Neural cell (in vitro differentiated cells): Measurements from ENCODE around the gene WWC1. TPM values are rescaled to one million over a fixed set of nuclear protein-coding genes. Genes with fewer than 3 reads are reported as not detected.

Experiments used
- H2AFZ ChIP-seq: fragments of 200-600, 300-800 bp; sonication (generic), shearing (Covaris generic); 2 replicates; pipeline ENCODE4 v1.6.0; 2014; ENCODE audit warnings: low read depth, mild to moderate bottlenecking, antibody characterized with exemption, low read length, moderate library complexity
- H3F3A ChIP-seq: fragments of 200-600 bp; shearing (Covaris generic); 2 replicates; pipeline ENCODE4 v1.6.1; 2016; ENCODE audit warnings: mild to moderate bottlenecking, moderate library complexity, mixed read lengths, antibody characterized with exemption, low read length; ENCODE audit not compliant: insufficient read depth, poor library complexity, severe bottlenecking
- H3K27ac ChIP-seq: fragments of 200-600, 300-800 bp; sonication (generic), shearing (Covaris generic); 2 replicates; pipeline ENCODE4 v1.5.1; 2014; ENCODE audit warnings: mild to moderate bottlenecking, low read length, moderate library complexity
- H3K27me3 ChIP-seq: fragments of 300-800, 200-600 bp; sonication (generic), shearing (Covaris generic); 2 replicates; pipeline ENCODE4 v1.6.0; 2014; ENCODE audit warnings: mild to moderate bottlenecking, low read depth, low read length, moderate library complexity; ENCODE audit not compliant: insufficient read depth
- H3K36me3 ChIP-seq: fragments of 300-800, 200-600 bp; sonication (generic), shearing (Covaris generic); 2 replicates; pipeline ENCODE4 v1.5.1; 2014; ENCODE audit warnings: mild to moderate bottlenecking, antibody characterized with exemption, low read length, moderate library complexity; ENCODE audit not compliant: insufficient read depth
- H3K4me2 ChIP-seq: fragments of 300-800, 200-600 bp; sonication (generic), shearing (Covaris generic); 2 replicates; pipeline ENCODE4 v1.6.0; 2014; ENCODE audit warnings: mild to moderate bottlenecking, low read length
- H3K4me3 ChIP-seq: fragments of 300-800, 200-600 bp; sonication (generic), shearing (Covaris generic); 2 replicates; pipeline ENCODE4 v1.5.1; 2014; ENCODE audit warnings: mild to moderate bottlenecking, low read length, moderate library complexity
- H3K79me2 ChIP-seq: fragments of 200-600 bp; shearing (Covaris generic); replicated peaks from 2 replicates; pipeline ENCODE4 v1.6.0; 2014; ENCODE audit warnings: mild to moderate bottlenecking, low read length, moderate library complexity; ENCODE audit not compliant: insufficient read depth
- H3K9ac ChIP-seq: fragments of 300-800, 200-600 bp; sonication (generic), shearing (Covaris generic); 2 replicates; pipeline ENCODE4 v1.6.1; 2016; ENCODE audit warnings: mild to moderate bottlenecking, low read length, mixed read lengths
- H3K9me2 ChIP-seq: fragments of 200-600 bp; shearing (Covaris generic); 2 replicates; pipeline ENCODE4 v1.6.1; 2016; ENCODE audit warnings: mild to moderate bottlenecking, low read length, mixed read lengths; ENCODE audit not compliant: insufficient read depth
- H3K9me3 ChIP-seq: fragments of 200-600, 300-800 bp; sonication (generic), shearing (Covaris generic); 2 replicates; pipeline ENCODE4 v1.6.1; 2016; ENCODE audit warnings: mild to moderate bottlenecking, mixed run types, low read length, moderate library complexity, mixed read lengths
- H4K20me1 ChIP-seq: fragments of 200-600 bp; shearing (Covaris generic); 2 replicates; pipeline ENCODE4 v1.6.1; 2016; ENCODE audit warnings: mild to moderate bottlenecking, mixed run types; ENCODE audit not compliant: insufficient read depth
- EP300 ChIP-seq: fragments of 450-650 bp; conservative IDR thresholded peaks from 2 replicates; pipeline ENCODE4 v1.6.1; 2014; ENCODE audit warnings: antibody characterized with exemption, mild to moderate bottlenecking, moderate library complexity; ENCODE audit not compliant: poor library complexity, severe bottlenecking
- EZH2 ChIP-seq: fragments of 200-600, 300-800 bp; shearing (Covaris generic), sonication (generic); IDR thresholded peaks from 2 replicates; pipeline ENCODE4 v1.6.1; 2014; ENCODE audit warnings: antibody characterized with exemption, low read length, borderline replicate concordance, mild to moderate bottlenecking; ENCODE audit not compliant: insufficient read depth, poor library complexity, severe bottlenecking
- MXI1 ChIP-seq: fragments of 450-650 bp; conservative IDR thresholded peaks from 2 replicates; pipeline ENCODE4 v1.6.1; 2014; ENCODE audit warnings: antibody characterized with exemption, mild to moderate bottlenecking; ENCODE audit not compliant: poor library complexity, severe bottlenecking
- POLR2AphosphoS5 ChIP-seq: IDR thresholded peaks from 2 replicates; pipeline ENCODE4 v1.6.1; 2012
- RAD21 ChIP-seq: fragments of 450-650 bp; conservative IDR thresholded peaks from 2 replicates; pipeline ENCODE4 v1.6.1; 2014; ENCODE audit warnings: antibody characterized with exemption, mild to moderate bottlenecking, moderate library complexity
- SMC3 ChIP-seq: fragments of 450-650 bp; conservative IDR thresholded peaks from 2 replicates; pipeline ENCODE4 v1.6.1; 2014; ENCODE audit warnings: antibody characterized with exemption, mild to moderate bottlenecking, moderate library complexity; ENCODE audit not compliant: poor library complexity
- TAF1 ChIP-seq: IDR thresholded peaks from 2 replicates; pipeline ENCODE4 v1.6.1; 2012; ENCODE audit warnings: low read depth
- polyA plus RNA-seq: library from polyadenylated mRNA; depleted of rRNA; stranded (reverse); fragments of >200 nt; gene quantifications from 2 replicates; pipeline ENCODE4 v1.2.3, GENCODE V29; 2014
- TF ChIP-seq, protein P1 (sequence below): fragments of 450-650 bp; IDR thresholded peaks from 2 replicates; pipeline ENCODE4 v1.5.1; 2014; ENCODE audit warnings: antibody characterized with exemption, mild to moderate bottlenecking, moderate library complexity; ENCODE audit not compliant: poor library complexity, severe bottlenecking
- TF ChIP-seq, protein P2 (sequence below): IDR thresholded peaks from 2 replicates; pipeline ENCODE4 v1.6.1; 2012; ENCODE audit warnings: borderline replicate concordance

WWC1 gene
- polyA plus RNA-seq, 1 donor from 2014 or later = 0.97 TPM

DNA sequence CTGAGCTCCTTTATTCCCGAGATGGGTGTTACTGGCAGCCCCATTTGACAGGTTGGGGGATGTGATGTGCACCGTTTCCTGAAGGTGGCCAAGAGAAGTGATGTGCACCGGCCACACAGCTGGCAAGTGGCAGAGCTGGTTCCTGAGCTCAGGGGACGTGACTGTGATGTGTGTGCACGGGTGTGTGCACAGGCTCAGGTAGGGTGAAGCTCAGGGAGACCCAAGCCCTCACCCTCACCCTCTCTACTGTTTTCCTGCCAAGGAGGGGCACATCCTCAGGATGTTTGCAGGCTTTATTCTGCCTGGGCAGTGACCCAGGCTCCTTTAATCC is 56.6 kb downstream of the WWC1 start:
- Histone ChIP-seq H3K9me3 (no peaks in the 10 kb centered on the region), H3F3A (no peaks in the 10 kb centered on the region), H3K9me2 (no peaks in the 10 kb centered on the region), H3K36me3 (no peaks in the 10 kb centered on the region), H3K4me2 (no peak overlapping the region), H2AFZ (no peak overlapping the region), H3K79me2 (no peaks in the 10 kb centered on the region), H3K4me3 (no peak overlapping the region), H4K20me1 (no peaks in the 10 kb centered on the region), H3K9ac (no peak overlapping the region), H3K27me3 (no peaks in the 10 kb centered on the region), H3K27ac (no peak overlapping the region)
- TF ChIP-seq, protein P1, sequence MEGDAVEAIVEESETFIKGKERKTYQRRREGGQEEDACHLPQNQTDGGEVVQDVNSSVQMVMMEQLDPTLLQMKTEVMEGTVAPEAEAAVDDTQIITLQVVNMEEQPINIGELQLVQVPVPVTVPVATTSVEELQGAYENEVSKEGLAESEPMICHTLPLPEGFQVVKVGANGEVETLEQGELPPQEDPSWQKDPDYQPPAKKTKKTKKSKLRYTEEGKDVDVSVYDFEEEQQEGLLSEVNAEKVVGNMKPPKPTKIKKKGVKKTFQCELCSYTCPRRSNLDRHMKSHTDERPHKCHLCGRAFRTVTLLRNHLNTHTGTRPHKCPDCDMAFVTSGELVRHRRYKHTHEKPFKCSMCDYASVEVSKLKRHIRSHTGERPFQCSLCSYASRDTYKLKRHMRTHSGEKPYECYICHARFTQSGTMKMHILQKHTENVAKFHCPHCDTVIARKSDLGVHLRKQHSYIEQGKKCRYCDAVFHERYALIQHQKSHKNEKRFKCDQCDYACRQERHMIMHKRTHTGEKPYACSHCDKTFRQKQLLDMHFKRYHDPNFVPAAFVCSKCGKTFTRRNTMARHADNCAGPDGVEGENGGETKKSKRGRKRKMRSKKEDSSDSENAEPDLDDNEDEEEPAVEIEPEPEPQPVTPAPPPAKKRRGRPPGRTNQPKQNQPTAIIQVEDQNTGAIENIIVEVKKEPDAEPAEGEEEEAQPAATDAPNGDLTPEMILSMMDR = no peak
- TF ChIP-seq TAF1 = no peak
- no peak for TF ChIP-seq SMC3
- no peak for TF ChIP-seq MXI1
- TF ChIP-seq EP300 = no peak
- TF ChIP-seq EZH2 = no peak
- TF ChIP-seq, protein P2, sequence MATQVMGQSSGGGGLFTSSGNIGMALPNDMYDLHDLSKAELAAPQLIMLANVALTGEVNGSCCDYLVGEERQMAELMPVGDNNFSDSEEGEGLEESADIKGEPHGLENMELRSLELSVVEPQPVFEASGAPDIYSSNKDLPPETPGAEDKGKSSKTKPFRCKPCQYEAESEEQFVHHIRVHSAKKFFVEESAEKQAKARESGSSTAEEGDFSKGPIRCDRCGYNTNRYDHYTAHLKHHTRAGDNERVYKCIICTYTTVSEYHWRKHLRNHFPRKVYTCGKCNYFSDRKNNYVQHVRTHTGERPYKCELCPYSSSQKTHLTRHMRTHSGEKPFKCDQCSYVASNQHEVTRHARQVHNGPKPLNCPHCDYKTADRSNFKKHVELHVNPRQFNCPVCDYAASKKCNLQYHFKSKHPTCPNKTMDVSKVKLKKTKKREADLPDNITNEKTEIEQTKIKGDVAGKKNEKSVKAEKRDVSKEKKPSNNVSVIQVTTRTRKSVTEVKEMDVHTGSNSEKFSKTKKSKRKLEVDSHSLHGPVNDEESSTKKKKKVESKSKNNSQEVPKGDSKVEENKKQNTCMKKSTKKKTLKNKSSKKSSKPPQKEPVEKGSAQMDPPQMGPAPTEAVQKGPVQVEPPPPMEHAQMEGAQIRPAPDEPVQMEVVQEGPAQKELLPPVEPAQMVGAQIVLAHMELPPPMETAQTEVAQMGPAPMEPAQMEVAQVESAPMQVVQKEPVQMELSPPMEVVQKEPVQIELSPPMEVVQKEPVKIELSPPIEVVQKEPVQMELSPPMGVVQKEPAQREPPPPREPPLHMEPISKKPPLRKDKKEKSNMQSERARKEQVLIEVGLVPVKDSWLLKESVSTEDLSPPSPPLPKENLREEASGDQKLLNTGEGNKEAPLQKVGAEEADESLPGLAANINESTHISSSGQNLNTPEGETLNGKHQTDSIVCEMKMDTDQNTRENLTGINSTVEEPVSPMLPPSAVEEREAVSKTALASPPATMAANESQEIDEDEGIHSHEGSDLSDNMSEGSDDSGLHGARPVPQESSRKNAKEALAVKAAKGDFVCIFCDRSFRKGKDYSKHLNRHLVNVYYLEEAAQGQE = no peak
- TF ChIP-seq POLR2AphosphoS5 = no peak
- TF ChIP-seq RAD21 = no peak

DNA sequence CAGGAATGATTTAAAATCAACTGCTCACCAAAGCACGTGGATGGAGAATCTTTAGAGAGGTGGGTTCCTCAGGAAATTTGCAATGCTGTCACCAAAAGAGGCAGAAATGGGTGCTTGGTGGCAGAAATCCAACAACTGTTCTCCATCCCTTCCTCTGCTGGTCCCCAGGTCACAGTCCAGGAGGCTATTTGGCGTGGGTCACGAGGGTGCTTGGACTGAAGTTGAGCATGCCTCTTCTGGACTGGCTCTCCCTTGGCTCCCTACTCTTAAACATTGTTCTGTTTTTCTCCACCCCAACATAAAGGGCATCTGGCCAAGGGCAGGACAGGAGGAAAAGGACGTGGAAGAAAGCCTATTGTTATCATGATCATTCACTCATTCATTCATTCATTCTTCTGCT is 58.9 kb downstream of the WWC1 start:
- Histone ChIP-seq H3K79me2 (no peaks in the 10 kb centered on the region), H3K4me2 (no peak overlapping the region), H2AFZ (no peak overlapping the region), H3K9me2 (no peaks in the 10 kb centered on the region), H3K27ac (no peak overlapping the region), H3K9me3 (no peaks in the 10 kb centered on the region), H4K20me1 (no peaks in the 10 kb centered on the region), H3F3A (no peaks in the 10 kb centered on the region), H3K4me3 (no peak overlapping the region), H3K36me3 (no peaks in the 10 kb centered on the region), H3K9ac (no peak overlapping the region), H3K27me3 (no peaks in the 10 kb centered on the region)
- TF ChIP-seq SMC3 (no peak), RAD21 (no peak), EP300 (no peak), MXI1 (no peak), EZH2 (no peak), POLR2AphosphoS5 (no peak), TAF1 (no peak)
- TF ChIP-seq, protein P2 = no peak
- TF ChIP-seq, protein P1 = no peak
